ENCODE measurements around the gene RCAN1.

The RCAN1 gene

DNA sequence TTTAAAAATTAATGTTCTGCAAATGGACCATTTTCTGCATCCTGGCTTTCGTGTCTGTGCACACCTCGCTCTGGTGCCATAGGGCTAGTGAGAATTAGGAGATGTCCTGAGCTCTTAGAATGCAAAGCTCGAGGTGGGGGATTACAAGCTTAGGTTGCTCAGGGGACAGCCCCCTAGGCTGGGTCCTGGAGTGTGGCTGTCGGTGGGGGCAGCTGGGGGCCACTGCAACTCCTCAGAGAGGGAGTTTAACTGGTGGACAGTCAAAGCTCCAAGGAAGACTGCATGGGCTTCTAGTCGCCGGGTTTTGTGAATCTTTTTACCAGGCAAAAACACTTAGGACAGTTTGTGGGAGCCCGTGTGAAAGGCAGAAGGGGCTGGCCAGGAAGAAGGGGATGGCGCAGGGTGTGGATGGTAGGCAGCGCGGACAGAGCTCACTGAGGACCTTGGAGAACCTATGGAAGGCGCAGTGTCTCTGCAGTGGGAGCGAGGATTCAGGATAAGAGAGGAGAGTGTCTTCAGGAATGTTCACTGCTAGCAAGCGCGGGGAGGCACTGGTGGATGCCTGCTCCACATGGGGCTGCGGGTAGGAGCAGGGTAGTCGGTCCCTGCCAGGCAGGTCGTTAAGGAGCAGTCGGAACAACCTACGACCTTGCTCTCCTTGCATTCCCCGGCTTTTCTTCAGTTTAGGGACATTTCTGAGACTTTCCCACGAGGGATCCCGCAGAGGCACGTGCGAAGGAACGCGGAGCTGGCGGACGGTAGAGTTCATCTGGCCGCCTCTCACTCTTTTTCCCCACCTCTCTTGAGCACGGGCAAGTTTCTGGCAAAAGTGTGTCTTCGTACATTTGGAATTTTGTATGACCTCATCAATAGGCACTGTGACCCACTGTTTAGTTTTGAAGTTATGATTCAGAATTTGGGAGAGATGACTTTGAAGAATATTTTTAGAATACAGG is 90.0 kb downstream of the RCAN1 start:
- Histone ChIP-seq H3K4me3 (ENCODE audit: low read depth, low read length) (peak overlapping the region; percentile 79), H3K36me3 (ENCODE audit: insufficient read depth, low read length) (peaks cover 10% of the 10 kb centered on the region), H2AFZ (ENCODE audit: low read length, unreplicated experiment) (no peak overlapping the region), H3K27me3 (ENCODE audit: insufficient read depth, low read length) (no peaks in the 10 kb centered on the region), H3K4me1 (ENCODE audit: control insufficient read depth, insufficient read depth, low read length, unreplicated experiment) (peaks cover 21% of the 10 kb centered on the region), H3K79me2 (ENCODE audit: control insufficient read depth, insufficient read depth, low read length, unreplicated experiment) (peaks cover 26% of the 10 kb centered on the region), H3K27ac (ENCODE audit: low read depth, low read length) (peak overlapping the region; percentile 94; the same call in 1 of the 2 replicates)

DNA sequence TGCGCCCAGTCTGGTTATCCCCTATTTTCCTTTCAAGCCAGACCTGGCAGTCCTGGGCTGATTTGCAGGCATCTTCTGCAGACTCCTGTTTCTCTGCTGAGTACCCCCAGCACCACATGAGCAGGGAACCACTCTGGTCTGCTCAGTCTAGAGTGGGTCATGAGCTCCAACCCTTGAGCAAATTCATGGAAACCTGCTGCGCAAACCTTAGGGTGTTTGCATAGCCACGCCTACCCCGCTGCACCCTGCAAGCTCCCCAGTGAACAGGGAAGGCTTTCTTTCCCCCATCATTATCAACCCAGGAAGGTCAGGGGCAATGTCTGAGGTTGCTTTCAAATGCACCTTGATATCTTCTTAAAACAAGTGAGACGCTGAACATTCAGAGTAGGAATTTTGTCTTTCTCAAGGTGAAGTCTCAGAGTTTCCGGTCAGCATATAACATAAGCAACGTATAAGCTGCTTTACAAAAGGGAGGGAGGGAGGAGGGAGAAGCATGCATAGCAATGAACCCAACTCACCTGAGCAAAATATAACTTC is 91.8 kb downstream of the RCAN1 start:
- Histone ChIP-seq H2AFZ (ENCODE audit: low read length, unreplicated experiment) (no peak overlapping the region), H3K27ac (ENCODE audit: low read depth, low read length) (no peak overlapping the region), H3K4me3 (ENCODE audit: low read depth, low read length) (no peak overlapping the region), H3K4me1 (ENCODE audit: control insufficient read depth, insufficient read depth, low read length, unreplicated experiment) (peaks cover 18% of the 10 kb centered on the region), H3K36me3 (ENCODE audit: insufficient read depth, low read length) (peaks cover 11% of the 10 kb centered on the region), H3K79me2 (ENCODE audit: control insufficient read depth, insufficient read depth, low read length, unreplicated experiment) (peaks cover 26% of the 10 kb centered on the region), H3K27me3 (ENCODE audit: insufficient read depth, low read length) (no peaks in the 10 kb centered on the region)

GRCh38 chr21:34522284-34522683 is 92.6 kb downstream of the RCAN1 start:
- Histone ChIP-seq H3K27ac (ENCODE audit: low read depth, low read length) (no peak overlapping the region), H3K4me3 (ENCODE audit: low read depth, low read length) (no peak overlapping the region), H3K36me3 (ENCODE audit: insufficient read depth, low read length) (peaks cover 11% of the 10 kb centered on the region), H3K79me2 (ENCODE audit: control insufficient read depth, insufficient read depth, low read length, unreplicated experiment) (peaks cover 26% of the 10 kb centered on the region), H2AFZ (ENCODE audit: low read length, unreplicated experiment) (no peak overlapping the region), H3K4me1 (ENCODE audit: control insufficient read depth, insufficient read depth, low read length, unreplicated experiment) (peaks cover 10% of the 10 kb centered on the region), H3K27me3 (ENCODE audit: insufficient read depth, low read length) (no peaks in the 10 kb centered on the region)

- H3K4me1 ChIP-seq (ENCODE audit: control insufficient read depth, insufficient read depth, low read length, unreplicated experiment), result peaks cover 8% of the 10 kb centered on the region
- H3K36me3 ChIP-seq (ENCODE audit: insufficient read depth, low read length), result peaks cover 15% of the 10 kb centered on the region
Measured at GRCh38 chr21:34521561-34521960, 93.4 kb downstream of the RCAN1 start.

DNA sequence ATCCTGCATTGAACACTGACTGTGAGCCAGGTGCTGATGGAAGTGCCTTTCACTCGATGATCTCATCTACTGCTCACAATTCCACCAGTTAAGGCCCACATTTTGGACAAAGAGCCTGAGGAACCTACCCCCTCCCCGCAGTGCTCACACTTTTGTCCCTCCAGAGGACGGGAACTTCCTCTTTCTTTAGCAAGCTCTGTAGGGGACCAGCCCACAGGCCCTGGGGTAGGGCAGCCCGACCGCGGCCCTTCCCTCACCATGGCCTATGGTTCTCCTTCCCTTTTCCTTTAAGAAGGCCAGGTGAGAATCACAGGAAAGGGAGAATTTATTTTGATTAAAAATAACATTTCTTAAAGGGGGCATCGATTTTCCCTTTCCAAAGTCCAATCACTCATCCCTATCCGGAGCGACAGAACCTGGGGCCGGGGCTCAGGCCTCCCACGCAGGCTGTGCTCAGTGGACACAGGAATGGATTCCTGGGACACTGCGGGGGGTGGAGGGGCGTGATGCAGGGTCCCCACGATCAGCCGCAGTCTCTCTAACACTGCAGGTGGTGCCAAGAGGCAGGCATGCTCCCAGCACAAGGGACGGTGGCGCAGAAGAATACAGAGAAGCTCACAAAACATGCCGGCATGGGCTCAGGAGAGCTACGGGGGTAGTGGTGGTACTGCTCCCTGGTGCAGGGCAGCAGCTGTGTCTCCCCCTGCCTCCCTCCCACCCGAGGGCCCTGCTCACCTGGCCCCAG is 94.0 kb downstream of the RCAN1 start:
- Histone ChIP-seq H3K4me1 (ENCODE audit: control insufficient read depth, insufficient read depth, low read length, unreplicated experiment) (peaks cover 8% of the 10 kb centered on the region), H3K27ac (ENCODE audit: low read depth, low read length) (no peak overlapping the region), H3K79me2 (ENCODE audit: control insufficient read depth, insufficient read depth, low read length, unreplicated experiment) (peaks cover 21% of the 10 kb centered on the region), H3K27me3 (ENCODE audit: insufficient read depth, low read length) (no peaks in the 10 kb centered on the region), H2AFZ (ENCODE audit: low read length, unreplicated experiment) (no peak overlapping the region), H3K4me3 (ENCODE audit: low read depth, low read length) (no peak overlapping the region), H3K36me3 (ENCODE audit: insufficient read depth, low read length) (peaks cover 17% of the 10 kb centered on the region)

More at GRCh38 chr21:34521561-34521960, 93.4 kb downstream of the RCAN1 start:
- Histone ChIP-seq H3K27me3 (ENCODE audit: insufficient read depth, low read length) (no peaks in the 10 kb centered on the region), H3K79me2 (ENCODE audit: control insufficient read depth, insufficient read depth, low read length, unreplicated experiment) (peaks cover 26% of the 10 kb centered on the region), H3K4me3 (ENCODE audit: low read depth, low read length) (no peak overlapping the region), H3K27ac (ENCODE audit: low read depth, low read length) (no peak overlapping the region), H2AFZ (ENCODE audit: low read length, unreplicated experiment) (no peak overlapping the region)

DNA sequence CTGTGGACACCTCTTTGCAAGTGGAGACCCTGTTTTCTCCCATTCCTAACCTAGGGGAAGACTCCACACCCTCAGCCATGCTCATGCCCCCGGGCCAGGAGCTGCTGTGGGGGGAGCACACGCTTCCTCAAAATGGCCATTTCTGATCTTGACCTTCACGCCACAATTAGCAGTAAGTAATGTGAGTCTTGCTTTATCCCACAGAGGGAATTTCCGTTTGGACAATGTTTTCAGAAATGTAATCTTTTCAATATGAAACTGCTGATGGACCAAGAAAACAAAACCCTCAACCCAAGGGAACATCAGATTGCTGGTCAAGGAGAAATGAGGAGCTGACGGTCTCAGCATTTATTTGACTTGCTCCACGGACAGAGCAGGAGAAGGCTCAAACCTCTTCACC is 94.6 kb downstream of the RCAN1 start:
- peaks cover 17% of the 10 kb centered on the region for H3K36me3 ChIP-seq (ENCODE audit: insufficient read depth, low read length)
- H3K4me3 ChIP-seq (ENCODE audit: low read depth, low read length), result no peak overlapping the region
- H3K27ac ChIP-seq (ENCODE audit: low read depth, low read length), result no peak overlapping the region
- H2AFZ ChIP-seq (ENCODE audit: low read length, unreplicated experiment), result no peak overlapping the region
- no peaks in the 10 kb centered on the region for H3K27me3 ChIP-seq (ENCODE audit: insufficient read depth, low read length)
- peaks cover 8% of the 10 kb centered on the region for H3K4me1 ChIP-seq (ENCODE audit: control insufficient read depth, insufficient read depth, low read length, unreplicated experiment)
- peaks cover 15% of the 10 kb centered on the region for H3K79me2 ChIP-seq (ENCODE audit: control insufficient read depth, insufficient read depth, low read length, unreplicated experiment)

- Histone ChIP-seq H2AFZ (ENCODE audit: low read length, unreplicated experiment) (no peak overlapping the region), H3K27me3 (ENCODE audit: insufficient read depth, low read length) (no peaks in the 10 kb centered on the region), H3K79me2 (ENCODE audit: control insufficient read depth, insufficient read depth, low read length, unreplicated experiment) (peaks cover 9% of the 10 kb centered on the region), H3K4me3 (ENCODE audit: low read depth, low read length) (no peak overlapping the region), H3K36me3 (ENCODE audit: insufficient read depth, low read length) (peaks cover 17% of the 10 kb centered on the region), H3K4me1 (ENCODE audit: control insufficient read depth, insufficient read depth, low read length, unreplicated experiment) (peaks cover 2% of the 10 kb centered on the region), H3K27ac (ENCODE audit: low read depth, low read length) (no peak overlapping the region)
Measured at GRCh38 chr21:34519694-34520093, 95.2 kb downstream of the RCAN1 start.

GRCh38 chr21:34519016-34519415 is 95.9 kb downstream of the RCAN1 start:
- H3K27me3 ChIP-seq (ENCODE audit: insufficient read depth, low read length), result no peaks in the 10 kb centered on the region
- H2AFZ ChIP-seq (ENCODE audit: low read length, unreplicated experiment), result no peak overlapping the region
- H3K27ac ChIP-seq (ENCODE audit: low read depth, low read length), result no peak overlapping the region
- H3K4me3 ChIP-seq (ENCODE audit: low read depth, low read length), result no peak overlapping the region
- H3K36me3 ChIP-seq (ENCODE audit: insufficient read depth, low read length), result peaks cover 17% of the 10 kb centered on the region
- no peaks in the 10 kb centered on the region for H3K4me1 ChIP-seq (ENCODE audit: control insufficient read depth, insufficient read depth, low read length, unreplicated experiment)
- H3K79me2 ChIP-seq (ENCODE audit: control insufficient read depth, insufficient read depth, low read length, unreplicated experiment), result peaks cover 2% of the 10 kb centered on the region

GRCh38 chr21:34518301-34518700 is 96.6 kb downstream of the RCAN1 start:
- H2AFZ ChIP-seq (ENCODE audit: low read length, unreplicated experiment), result no peak overlapping the region
- H3K4me3 ChIP-seq (ENCODE audit: low read depth, low read length), result no peak overlapping the region
- no peak overlapping the region for H3K27ac ChIP-seq (ENCODE audit: low read depth, low read length)
- no peaks in the 10 kb centered on the region for H3K27me3 ChIP-seq (ENCODE audit: insufficient read depth, low read length)
- peaks cover under 1% of the 10 kb centered on the region for H3K4me1 ChIP-seq (ENCODE audit: control insufficient read depth, insufficient read depth, low read length, unreplicated experiment)
- H3K79me2 ChIP-seq (ENCODE audit: control insufficient read depth, insufficient read depth, low read length, unreplicated experiment), result no peaks in the 10 kb centered on the region
- peaks cover 17% of the 10 kb centered on the region for H3K36me3 ChIP-seq (ENCODE audit: insufficient read depth, low read length)

DNA sequence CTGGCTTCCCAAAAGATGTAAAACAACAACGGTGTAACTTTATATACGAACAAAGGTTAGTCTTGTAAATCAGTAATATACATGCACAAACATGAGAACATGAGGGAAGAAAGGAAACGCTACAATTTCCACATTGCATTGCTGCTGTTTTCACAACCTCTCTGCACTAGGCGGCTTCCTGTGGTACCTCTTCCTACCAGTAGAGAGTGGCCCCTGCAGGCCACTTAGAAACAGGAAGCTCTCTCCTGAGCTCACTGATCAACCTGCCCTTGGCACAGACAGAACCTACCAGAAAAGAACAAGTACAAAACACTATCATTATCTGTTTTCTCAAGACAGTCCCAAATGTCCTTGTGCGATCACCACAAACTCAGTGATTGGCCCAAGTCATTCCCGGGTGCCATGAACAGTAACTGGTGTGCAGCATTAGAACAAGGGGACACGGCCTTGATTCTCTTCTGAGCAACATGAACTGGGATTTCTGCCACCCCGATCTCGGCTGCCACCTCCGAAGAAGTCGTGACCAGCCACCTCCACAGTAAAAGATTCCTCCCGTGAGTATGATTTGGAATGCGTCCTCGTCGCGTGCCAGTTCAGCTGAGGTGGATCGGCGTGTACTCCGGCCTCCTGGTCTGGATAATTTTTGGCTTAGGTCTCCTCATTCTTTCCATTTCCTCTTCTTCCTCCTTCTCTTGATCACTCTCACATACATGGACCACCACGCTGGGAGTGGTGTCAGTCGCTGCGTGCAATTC is 97.2 kb downstream of the RCAN1 start:
- Histone ChIP-seq H3K4me1 (ENCODE audit: control insufficient read depth, insufficient read depth, low read length, unreplicated experiment) (peaks cover 6% of the 10 kb centered on the region), H2AFZ (ENCODE audit: low read length, unreplicated experiment) (no peak overlapping the region), H3K36me3 (ENCODE audit: insufficient read depth, low read length) (peaks cover 17% of the 10 kb centered on the region)

More for the DNA sequence above, 97.2 kb downstream of the RCAN1 start:
- H3K4me3 ChIP-seq (ENCODE audit: low read depth, low read length), result no peak overlapping the region
- no peak overlapping the region for H3K27ac ChIP-seq (ENCODE audit: low read depth, low read length)
- H3K79me2 ChIP-seq (ENCODE audit: control insufficient read depth, insufficient read depth, low read length, unreplicated experiment), result no peaks in the 10 kb centered on the region
- no peaks in the 10 kb centered on the region for H3K27me3 ChIP-seq (ENCODE audit: insufficient read depth, low read length)

All from ACC112 (cell line).